Smooth muscle cell of the coronary artery (primary cell): ENCODE data around the gene PGR. TPM values are rescaled to one million over a fixed set of nuclear protein-coding genes. Genes with fewer than 3 reads are reported as not detected.

Experiments used
- total RNA-seq: library from RNA; depleted of rRNA; stranded (reverse); fragments of >200 nt; gene quantifications from 2 replicates; pipeline ENCODE4 v1.2.3, GENCODE V29; 2014; ENCODE audit warnings: low replicate concordance

PGR gene
- total RNA-seq = 0.38 and 0.59 TPM in 2 replicates

DNA sequence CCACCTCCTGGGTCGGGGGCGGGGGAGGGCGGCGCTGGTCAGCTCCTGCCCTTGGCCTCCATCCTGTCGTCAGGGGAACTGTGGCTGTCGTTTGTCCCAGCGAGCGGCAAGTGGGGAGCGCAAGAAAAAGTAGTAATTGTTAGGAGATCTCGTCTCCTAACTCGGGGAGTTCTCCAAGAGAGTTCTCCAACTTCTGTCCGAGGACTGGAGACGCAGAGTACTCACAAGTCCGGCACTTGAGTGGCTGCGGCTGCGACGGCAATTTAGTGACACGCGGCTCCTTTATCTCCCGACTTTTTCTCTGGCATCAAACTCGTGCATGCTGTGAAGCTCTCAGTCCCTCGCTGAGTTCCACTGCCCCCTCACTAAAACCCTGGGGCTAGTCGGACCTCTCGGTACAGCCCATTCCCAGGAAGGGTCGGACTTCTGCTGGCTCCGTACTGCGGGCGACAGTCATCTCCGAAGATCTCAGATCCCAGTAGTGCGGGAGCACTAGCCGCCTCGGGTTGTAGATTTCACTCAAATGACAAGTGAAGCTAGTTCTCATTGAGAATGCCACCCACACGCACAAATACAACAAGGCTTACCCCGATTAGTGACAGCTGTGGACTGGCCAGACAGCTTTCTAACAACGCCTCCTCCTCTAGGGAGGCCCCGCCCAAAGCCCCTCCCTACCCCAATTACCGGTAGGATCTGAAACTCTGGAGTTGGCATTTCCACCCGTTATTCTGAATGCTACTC, at the start of gene PGR:
PGR (minus strand) TSS at position 611 of the 741 bp plus-strand sequence. CDS start 743 bp downstream, outside the sequence.

